Fibroblast of pulmonary artery (primary cell): ENCODE results near the gene CAMK1D.

ENCODE experiments used
- DNase-seq: peaks from one replicate; pipeline ENCODE4 v3.0.0-alpha.2; 2010; ENCODE audit warnings: low read depth
- H3K4me3 ChIP-seq: replicated peaks from 2 replicates; pipeline ENCODE4 v1.5.1; 2011; ENCODE audit warnings: low read depth, mild to moderate bottlenecking, control low read depth, low read length, moderate library complexity
- CTCF ChIP-seq: IDR thresholded peaks from 2 replicates; pipeline ENCODE4 v1.5.1; 2011; ENCODE audit warnings: mild to moderate bottlenecking, control low read depth, low read length, inconsistent platforms; ENCODE audit errors: missing control alignments

The CAMK1D gene

GRCh38 chr10:12872577-12872976 is 523.2 kb downstream of the CAMK1D start:
- no peak overlapping the region for H3K4me3 ChIP-seq
- TF ChIP-seq CTCF, result no peak
- DNase-seq, result no peak

- H3K4me3 ChIP-seq, result no peak overlapping the region
- no peak for DNase-seq
- no peak for TF ChIP-seq CTCF
These were observed 523.8 kb downstream of the CAMK1D start for GRCh38 chr10:12873172-12873571.

GRCh38 chr10:12874501-12874900 is 525.2 kb downstream of the CAMK1D start:
- no peak for DNase-seq
- no peak for TF ChIP-seq CTCF
- no peak overlapping the region for H3K4me3 ChIP-seq

- no peak overlapping the region for H3K4me3 ChIP-seq
- peak; percentile 5 for DNase-seq
- no peak for TF ChIP-seq CTCF
These were observed 525.8 kb downstream of the CAMK1D start for GRCh38 chr10:12875100-12875499.

GRCh38 chr10:12876266-12876665 is 526.9 kb downstream of the CAMK1D start:
- DNase-seq, result no peak

GRCh38 chr10:12877150-12877549 is 527.8 kb downstream of the CAMK1D start:
- H3K4me3 ChIP-seq, result no peak overlapping the region
- no peak for DNase-seq
- TF ChIP-seq CTCF, result no peak

More at GRCh38 chr10:12876266-12876665, 526.9 kb downstream of the CAMK1D start:
- no peak overlapping the region for H3K4me3 ChIP-seq
- no peak for TF ChIP-seq CTCF

GRCh38 chr10:12880423-12880822 is 531.1 kb downstream of the CAMK1D start:
- H3K4me3 ChIP-seq, result no peak overlapping the region
- no peak for TF ChIP-seq CTCF
- DNase-seq, result no peak
